ENCODE results near the gene DPP9.

The DPP9 gene

GRCh38 chr19:4693471-4694121 is 30.0 kb downstream of the DPP9 start:
- TF ChIP-seq CTCF (IDR thresholded peaks at IDR 0.05; ENCODE audit: insufficient read depth, low read length, poor library complexity, severe bottlenecking), result no peak
- no peak for DNase-seq (ENCODE audit: extremely low read depth, insufficient read length)
- H3K4me3 ChIP-seq (replicated peaks; ENCODE audit: low read depth, low read length), result no peak overlapping the region
- H3K36me3 ChIP-seq (ENCODE audit: control insufficient read depth, insufficient read depth, low read length), result peaks cover 49% of the 10 kb centered on the region
- H3K27me3 ChIP-seq (replicated peaks; ENCODE audit: control insufficient read depth, insufficient read depth, low read length), result no peaks in the 10 kb centered on the region

- Histone ChIP-seq H3K27me3 (replicated peaks; ENCODE audit: control insufficient read depth, insufficient read depth, low read length) (no peaks in the 10 kb centered on the region), H3K4me3 (replicated peaks; ENCODE audit: low read depth, low read length) (no peak overlapping the region), H3K36me3 (ENCODE audit: control insufficient read depth, insufficient read depth, low read length) (peaks cover 48% of the 10 kb centered on the region)
- DNase-seq (ENCODE audit: extremely low read depth, insufficient read length), result no peak
- no peak for TF ChIP-seq CTCF (IDR thresholded peaks at IDR 0.05; ENCODE audit: insufficient read depth, low read length, poor library complexity, severe bottlenecking)
Observed at GRCh38 chr19:4693078-4693350, 30.6 kb downstream of the DPP9 start.

- peaks cover 46% of the 10 kb centered on the region for H3K36me3 ChIP-seq (ENCODE audit: control insufficient read depth, insufficient read depth, low read length)
- H3K27me3 ChIP-seq (replicated peaks; ENCODE audit: control insufficient read depth, insufficient read depth, low read length), result no peaks in the 10 kb centered on the region
- DNase-seq (ENCODE audit: extremely low read depth, insufficient read length), result no peak
- no peak overlapping the region for H3K4me3 ChIP-seq (replicated peaks; ENCODE audit: low read depth, low read length)
- no peak for TF ChIP-seq CTCF (IDR thresholded peaks at IDR 0.05; ENCODE audit: insufficient read depth, low read length, poor library complexity, severe bottlenecking)
Observed at GRCh38 chr19:4692251-4693077, 31.2 kb downstream of the DPP9 start.

GRCh38 chr19:4691373-4691772 is 32.3 kb downstream of the DPP9 start:
- peaks cover 47% of the 10 kb centered on the region for H3K36me3 ChIP-seq (ENCODE audit: control insufficient read depth, insufficient read depth, low read length)
- H3K4me3 ChIP-seq (replicated peaks; ENCODE audit: low read depth, low read length), result no peak overlapping the region
- H3K27me3 ChIP-seq (replicated peaks; ENCODE audit: control insufficient read depth, insufficient read depth, low read length), result no peaks in the 10 kb centered on the region
- TF ChIP-seq CTCF (IDR thresholded peaks at IDR 0.05; ENCODE audit: insufficient read depth, low read length, poor library complexity, severe bottlenecking), result no peak
- no peak for DNase-seq (ENCODE audit: extremely low read depth, insufficient read length)

- Histone ChIP-seq H3K4me3 (replicated peaks; ENCODE audit: low read depth, low read length) (no peak overlapping the region), H3K36me3 (ENCODE audit: control insufficient read depth, insufficient read depth, low read length) (peaks cover 48% of the 10 kb centered on the region), H3K27me3 (replicated peaks; ENCODE audit: control insufficient read depth, insufficient read depth, low read length) (no peaks in the 10 kb centered on the region)
- TF ChIP-seq CTCF (IDR thresholded peaks at IDR 0.05; ENCODE audit: insufficient read depth, low read length, poor library complexity, severe bottlenecking), result no peak
- no peak for DNase-seq (ENCODE audit: extremely low read depth, insufficient read length)
Observed at GRCh38 chr19:4690361-4690760, 33.3 kb downstream of the DPP9 start.
